Type B pancreatic cell (in vitro differentiated cells): ENCODE results near the gene LNX1. TPM values are rescaled to one million over a fixed set of nuclear protein-coding genes. Genes with fewer than 3 reads are reported as not detected.

Experiments used
- DNase-seq: peaks from one replicate; pipeline ENCODE4 v3.0.0; 2021; ENCODE audit warnings: mixed read lengths; ENCODE audit not compliant: unreplicated experiment; ENCODE audit errors: extremely low spot score
- H3K27ac Mint-ChIP-seq: 2 replicates; pipeline ENCODE4 v1.8.0; 2021; ENCODE audit warnings: mild to moderate bottlenecking, mixed read lengths
- H3K27me3 Mint-ChIP-seq: 2 replicates; pipeline ENCODE4 v1.8.0; 2021; ENCODE audit warnings: mixed read lengths
- H3K36me3 Mint-ChIP-seq: 2 replicates; pipeline ENCODE4 v1.8.0; 2021; ENCODE audit warnings: mixed read lengths
- H3K4me1 Mint-ChIP-seq: one replicate; pipeline ENCODE4 v1.8.0; 2021; ENCODE audit warnings: mixed read lengths; ENCODE audit not compliant: unreplicated experiment
- H3K4me3 Mint-ChIP-seq: 2 replicates; pipeline ENCODE4 v1.8.0; 2021; ENCODE audit warnings: mild to moderate bottlenecking, mixed read lengths
- H3K9me3 Mint-ChIP-seq: 2 replicates; pipeline ENCODE4 v1.8.0; 2021; ENCODE audit warnings: mixed read lengths
- CTCF ChIP-seq: fragments of 200-600 bp; sonication (generic); conservative IDR thresholded peaks from 2 replicates; pipeline ENCODE4 v1.5.0; 2021; ENCODE audit warnings: antibody characterized with exemption, mild to moderate bottlenecking
- total RNA-seq: library from RNA; stranded (reverse); gene quantifications from 2 replicates; pipeline ENCODE4 v1.2.1, GENCODE V29; 2021; ENCODE audit warnings: low replicate concordance

Gene LNX1
- total RNA-seq, 1 donor from 2014 or later, result 5.3 TPM

DNA sequence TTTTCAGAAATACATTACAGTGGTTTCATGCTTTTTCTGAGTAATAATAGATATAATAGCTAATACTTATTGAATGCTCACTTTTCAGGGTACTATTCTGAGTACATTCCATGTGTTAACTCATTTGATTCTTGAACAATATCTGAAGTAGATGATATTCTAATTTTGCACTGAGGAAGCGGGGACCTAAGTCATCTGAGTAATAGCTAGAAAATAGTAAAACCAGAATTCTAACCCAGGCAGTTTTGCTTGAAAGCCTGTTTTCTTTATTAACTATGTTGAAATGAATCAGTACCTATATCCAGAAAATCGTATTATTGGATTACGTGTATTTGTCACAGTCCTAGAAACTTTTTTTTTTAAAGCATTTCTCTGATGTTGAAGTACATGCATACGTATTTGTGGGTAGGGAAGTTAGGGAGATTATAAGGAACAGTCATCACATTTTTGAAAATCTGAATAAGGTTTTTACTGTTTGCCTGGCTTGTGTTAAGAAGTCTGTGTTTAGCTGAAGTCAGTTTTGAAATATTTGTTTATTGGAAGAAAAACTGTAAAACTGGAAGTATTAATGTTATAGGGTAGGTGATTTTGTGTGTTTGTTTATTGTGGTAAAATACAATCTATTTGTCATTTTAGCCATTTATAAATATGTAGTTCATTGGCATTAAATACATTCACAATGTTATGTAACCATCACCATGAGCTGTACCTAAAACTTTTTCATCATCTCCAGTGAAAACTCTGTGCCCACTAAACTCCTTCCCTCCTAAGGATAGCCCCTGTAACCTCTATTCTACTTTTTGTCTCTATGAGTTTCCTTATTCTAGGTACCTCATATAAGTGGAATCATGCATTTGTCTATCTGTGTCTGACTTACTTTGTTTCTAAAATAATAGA is 158.5 kb downstream of the LNX1 start:
- H3K9me3 Mint-ChIP-seq, result no peaks in the 10 kb centered on the region
- TF ChIP-seq CTCF, result no peak
- H3K4me1 Mint-ChIP-seq, result no peaks in the 10 kb centered on the region
- H3K27me3 Mint-ChIP-seq, result no peaks in the 10 kb centered on the region
- no peak overlapping the region for H3K27ac Mint-ChIP-seq
- H3K36me3 Mint-ChIP-seq, result peaks cover 35% of the 10 kb centered on the region
- DNase-seq, result no peak
- H3K4me3 Mint-ChIP-seq, result no peak overlapping the region

DNA sequence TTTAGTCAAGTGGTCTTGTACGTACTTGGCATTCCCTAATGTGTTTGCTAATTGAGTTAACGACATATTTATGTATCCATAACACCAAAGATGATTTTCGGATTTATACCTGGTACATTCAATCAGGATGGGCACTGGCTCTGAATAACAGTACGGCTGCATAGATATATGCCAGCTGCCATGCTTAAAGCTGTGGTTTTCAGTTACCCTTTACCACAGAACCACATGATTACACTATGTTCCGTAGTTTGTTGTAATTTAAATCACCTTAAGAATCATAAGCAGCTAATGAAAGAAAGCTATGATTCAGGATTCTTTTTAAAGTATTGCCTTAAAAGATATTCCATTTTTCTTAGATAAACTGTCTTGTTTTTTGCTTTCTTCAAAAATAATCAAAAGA is 160.2 kb downstream of the LNX1 start:
- Mint-ChIP-seq H3K9me3 (no peaks in the 10 kb centered on the region), H3K4me3 (no peak overlapping the region), H3K36me3 (peaks cover 33% of the 10 kb centered on the region), H3K27ac (no peak overlapping the region), H3K4me1 (no peaks in the 10 kb centered on the region), H3K27me3 (no peaks in the 10 kb centered on the region)
- no peak for DNase-seq
- no peak for TF ChIP-seq CTCF

- no peaks in the 10 kb centered on the region for H3K9me3 Mint-ChIP-seq
- no peak for DNase-seq
Observed at GRCh38 chr4:53427366-53427765, 163.9 kb downstream of the LNX1 start.

DNA sequence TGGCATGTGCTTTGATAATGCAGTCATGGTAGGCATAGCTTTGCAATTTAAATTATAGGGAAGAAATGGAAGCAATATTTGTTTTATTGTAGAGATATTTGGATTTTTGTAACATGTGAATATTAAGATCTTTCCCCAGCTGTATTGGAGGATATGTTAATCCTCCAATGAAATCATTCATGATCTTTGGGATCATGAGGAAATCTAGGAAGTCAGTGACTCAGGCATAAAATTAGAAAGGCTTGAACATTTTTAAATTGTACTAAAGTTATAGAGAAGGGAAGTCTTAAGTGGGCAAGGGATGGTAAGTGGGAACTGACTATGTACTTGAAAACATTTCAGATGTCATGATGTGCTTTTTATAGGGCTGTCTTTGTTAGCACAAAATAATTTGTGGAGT is 167.0 kb downstream of the LNX1 start:
- no peak overlapping the region for H3K27ac Mint-ChIP-seq
- H3K4me1 Mint-ChIP-seq, result no peaks in the 10 kb centered on the region

More at GRCh38 chr4:53427366-53427765, 163.9 kb downstream of the LNX1 start:
- no peaks in the 10 kb centered on the region for H3K4me1 Mint-ChIP-seq
- no peak for TF ChIP-seq CTCF
- no peaks in the 10 kb centered on the region for H3K27me3 Mint-ChIP-seq
- no peak overlapping the region for H3K27ac Mint-ChIP-seq
- no peak overlapping the region for H3K4me3 Mint-ChIP-seq
- peaks cover 25% of the 10 kb centered on the region for H3K36me3 Mint-ChIP-seq

GRCh38 chr4:53422367-53422766 is 168.9 kb downstream of the LNX1 start:
- peaks cover 9% of the 10 kb centered on the region for H3K36me3 Mint-ChIP-seq
- H3K9me3 Mint-ChIP-seq, result no peaks in the 10 kb centered on the region
- no peaks in the 10 kb centered on the region for H3K27me3 Mint-ChIP-seq
- no peak overlapping the region for H3K27ac Mint-ChIP-seq
- no peak for TF ChIP-seq CTCF
- H3K4me3 Mint-ChIP-seq, result no peak overlapping the region
- DNase-seq, result no peak
- no peaks in the 10 kb centered on the region for H3K4me1 Mint-ChIP-seq

More for the DNA sequence above, 167.0 kb downstream of the LNX1 start:
- Mint-ChIP-seq H3K4me3 (no peak overlapping the region), H3K9me3 (no peaks in the 10 kb centered on the region), H3K36me3 (peaks cover 16% of the 10 kb centered on the region), H3K27me3 (no peaks in the 10 kb centered on the region)
- no peak for TF ChIP-seq CTCF
- DNase-seq, result no peak
